GM13976 (cell line): ENCODE results near the gene DLST.

Experiments
- DNase-seq: peaks from one replicate; pipeline ENCODE4 v3.0.0; 2012; ENCODE audit warnings: low spot score
- in situ Hi-C: fragments of 300-500 bp; cut with MboI; formaldehyde crosslinking; loops from one replicate; pipeline ENCODE4 v1.12.0; 2022; ENCODE audit warnings: low sequenced_read_pairs, mixed read lengths, inconsistent platforms; ENCODE audit not compliant: unreplicated experiment
- TF ChIP-seq, protein P1 (sequence below): IDR thresholded peaks from 2 replicates; pipeline ENCODE4 v1.5.1; 2012; ENCODE audit warnings: borderline replicate concordance, mild to moderate bottlenecking; ENCODE audit not compliant: insufficient read depth; ENCODE audit errors: extremely low read depth, missing control alignments, control extremely low read depth

DLST gene

DNA sequence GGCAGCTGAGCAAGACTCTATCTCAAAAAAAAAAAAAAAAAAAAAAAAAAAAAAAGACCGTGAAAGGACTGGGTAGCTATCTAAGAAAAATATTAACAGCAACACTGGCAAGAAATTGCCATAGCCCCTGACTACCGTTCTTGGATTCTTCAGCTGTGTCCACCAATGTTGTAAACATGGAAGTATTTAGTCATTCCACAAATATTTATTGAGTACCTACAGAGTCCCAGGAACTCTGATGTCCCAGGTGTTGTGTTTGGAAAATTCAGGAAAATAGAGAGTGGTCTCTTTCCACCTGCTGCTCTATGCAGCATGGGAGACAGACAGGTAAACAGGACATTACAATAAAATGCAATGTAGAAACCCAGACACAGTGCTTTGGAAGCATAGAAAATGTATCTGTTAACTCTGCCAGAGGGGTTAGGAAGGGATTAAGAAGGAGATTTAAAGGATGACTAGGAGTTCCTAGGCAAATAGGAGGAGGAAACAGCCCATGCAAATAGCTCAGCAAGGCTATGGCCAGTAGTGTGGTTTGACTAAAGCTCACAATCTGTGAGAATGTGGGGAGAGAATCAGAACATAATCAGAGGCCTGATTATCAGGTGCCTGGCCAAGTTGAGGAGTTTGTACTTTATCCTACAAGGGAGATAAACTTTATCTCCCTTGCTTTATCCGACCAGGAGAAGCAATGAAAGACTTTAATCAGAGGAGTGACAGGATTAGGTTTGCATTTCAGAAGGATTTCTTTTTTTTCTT lies 2.1 kb upstream of the DLST start:
- TF ChIP-seq, protein P1, sequence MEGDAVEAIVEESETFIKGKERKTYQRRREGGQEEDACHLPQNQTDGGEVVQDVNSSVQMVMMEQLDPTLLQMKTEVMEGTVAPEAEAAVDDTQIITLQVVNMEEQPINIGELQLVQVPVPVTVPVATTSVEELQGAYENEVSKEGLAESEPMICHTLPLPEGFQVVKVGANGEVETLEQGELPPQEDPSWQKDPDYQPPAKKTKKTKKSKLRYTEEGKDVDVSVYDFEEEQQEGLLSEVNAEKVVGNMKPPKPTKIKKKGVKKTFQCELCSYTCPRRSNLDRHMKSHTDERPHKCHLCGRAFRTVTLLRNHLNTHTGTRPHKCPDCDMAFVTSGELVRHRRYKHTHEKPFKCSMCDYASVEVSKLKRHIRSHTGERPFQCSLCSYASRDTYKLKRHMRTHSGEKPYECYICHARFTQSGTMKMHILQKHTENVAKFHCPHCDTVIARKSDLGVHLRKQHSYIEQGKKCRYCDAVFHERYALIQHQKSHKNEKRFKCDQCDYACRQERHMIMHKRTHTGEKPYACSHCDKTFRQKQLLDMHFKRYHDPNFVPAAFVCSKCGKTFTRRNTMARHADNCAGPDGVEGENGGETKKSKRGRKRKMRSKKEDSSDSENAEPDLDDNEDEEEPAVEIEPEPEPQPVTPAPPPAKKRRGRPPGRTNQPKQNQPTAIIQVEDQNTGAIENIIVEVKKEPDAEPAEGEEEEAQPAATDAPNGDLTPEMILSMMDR, result no peak
- DNase-seq, result no peak
- in situ Hi-C loops, result no loop called here

DNA sequence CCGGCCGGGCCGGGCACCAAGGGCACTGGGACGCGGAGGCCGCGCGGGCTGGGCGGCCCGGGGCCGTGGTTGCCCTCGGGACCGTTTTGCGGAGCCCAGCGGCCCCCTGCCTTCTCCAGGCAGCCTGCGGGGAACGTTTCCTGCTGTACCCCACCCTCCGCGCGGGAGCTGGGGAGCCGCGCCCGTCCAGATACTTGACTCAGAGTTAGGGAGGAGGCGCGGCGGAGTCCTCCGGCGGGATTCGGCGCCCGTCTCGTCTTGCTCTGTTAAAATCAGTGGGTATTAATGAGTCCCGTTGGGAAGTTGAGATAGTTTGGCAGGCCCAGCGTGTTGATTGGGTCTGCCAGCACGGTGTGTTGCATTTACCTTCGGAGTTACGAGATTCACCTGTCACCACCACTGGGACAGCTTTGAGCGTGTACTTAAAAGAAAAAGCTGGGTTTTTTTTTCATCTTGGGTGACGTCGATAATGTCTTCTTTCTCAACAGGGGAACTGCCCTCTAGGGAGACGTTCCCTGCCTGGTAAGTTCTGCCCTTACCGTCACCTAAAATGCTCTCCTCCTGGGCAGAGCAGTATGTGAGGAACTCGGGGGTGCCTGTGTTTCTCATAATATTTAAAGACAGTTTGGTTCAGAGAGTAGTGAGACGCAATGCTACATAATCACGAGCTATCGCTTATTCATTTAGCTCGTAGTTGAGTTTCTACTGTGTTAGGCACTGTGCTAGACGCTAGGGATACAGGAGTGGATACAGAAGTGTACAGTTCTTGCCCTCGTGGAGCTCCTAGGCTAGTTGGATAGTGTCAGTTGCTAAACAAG lies 596 bp downstream of the DLST start:
- DNase-seq, result peak; percentile 46
- in situ Hi-C loops, result no loop called here
- TF ChIP-seq, protein P1, result no peak

DNA sequence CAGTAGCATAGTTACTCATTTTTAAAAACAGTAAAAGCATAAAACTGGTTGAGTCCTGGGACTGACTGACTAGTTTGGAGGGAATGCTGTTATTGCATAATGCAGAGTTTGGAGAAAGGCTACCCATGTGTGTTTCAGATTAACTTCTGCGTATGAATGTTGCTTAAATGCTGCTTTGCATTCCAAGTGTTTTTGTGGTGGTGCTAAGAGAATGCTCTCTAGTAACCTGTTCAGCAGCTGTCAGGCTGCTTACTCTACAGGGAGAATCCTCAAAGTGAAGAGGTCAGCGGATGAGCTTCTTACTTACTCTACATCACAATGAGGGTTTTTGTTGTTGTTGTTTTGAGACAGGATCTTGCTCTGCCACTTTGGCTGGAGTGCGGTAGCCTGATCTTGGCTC lies 4.3 kb downstream of the DLST start:
- TF ChIP-seq, protein P1, result no peak
- no peak for DNase-seq
- in situ Hi-C loops, result no loop called here

DNA sequence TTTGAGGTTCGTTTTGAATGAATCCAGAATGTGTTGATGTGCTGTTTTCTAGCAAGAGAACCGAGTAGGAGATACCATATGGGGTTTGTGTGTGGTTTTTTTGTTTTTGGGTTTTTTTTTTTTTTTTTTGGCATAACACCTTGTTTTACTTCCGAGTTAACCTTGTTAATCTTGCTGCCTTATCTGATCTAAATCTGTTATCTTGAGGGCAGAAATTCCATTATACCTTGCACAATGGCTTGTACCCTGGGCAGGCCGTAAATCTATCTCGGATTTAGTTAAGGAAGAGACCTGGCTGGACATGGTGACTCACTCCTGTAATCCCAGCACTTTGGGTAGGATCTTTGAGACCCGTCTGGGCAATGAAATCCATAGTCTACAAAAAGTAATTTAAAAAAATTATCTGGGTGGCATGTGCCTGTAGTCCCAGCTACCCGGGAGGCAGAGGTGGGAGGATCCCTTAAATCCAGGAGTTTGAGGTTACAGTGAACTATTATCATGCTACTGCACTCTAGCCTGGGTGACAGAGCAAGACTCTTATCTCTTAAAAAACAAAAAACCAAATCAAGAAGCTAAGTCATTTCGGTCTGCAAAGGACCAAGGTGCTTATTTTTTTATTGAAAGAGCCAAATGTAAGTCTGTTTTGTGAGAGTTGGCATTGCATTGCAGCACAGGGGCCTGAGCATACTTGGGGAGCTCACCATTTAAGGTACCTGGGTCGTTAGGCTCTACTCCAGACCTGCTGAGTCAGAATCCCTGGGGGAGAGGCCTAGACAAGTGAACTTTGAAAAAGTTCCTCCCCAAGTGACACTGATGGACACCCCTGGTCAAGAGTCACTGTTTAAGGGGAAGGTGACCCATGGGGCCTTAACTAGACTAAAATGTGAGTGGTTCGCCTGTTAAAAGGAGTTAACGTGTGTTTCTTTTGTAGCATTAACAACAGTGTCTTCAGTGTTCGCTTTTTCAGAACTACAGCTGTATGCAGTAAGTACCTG lies 6.7 kb downstream of the DLST start:
- in situ Hi-C loops, result no loop called here
- TF ChIP-seq, protein P1, result no peak
- no peak for DNase-seq

DNA sequence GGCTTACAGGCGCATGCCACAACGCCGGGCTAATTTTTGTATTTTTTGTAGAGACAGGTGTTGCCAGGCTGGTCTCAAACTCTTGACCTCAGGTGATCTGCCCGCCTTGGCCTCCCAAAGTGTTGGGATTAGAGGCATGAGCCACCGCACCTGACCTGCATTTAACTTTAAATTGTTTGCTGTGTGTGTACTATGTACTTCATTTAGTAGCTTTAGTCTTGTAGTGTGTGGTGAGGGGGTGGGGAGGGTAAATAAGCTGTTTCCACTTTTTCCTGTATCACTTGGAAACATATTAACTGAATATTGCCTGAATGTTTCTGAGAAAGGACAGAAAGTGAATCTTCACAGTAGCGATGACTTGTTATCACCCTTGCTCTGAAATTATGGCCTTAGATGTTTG lies 8.5 kb downstream of the DLST start:
- in situ Hi-C loops, result no loop called here
- TF ChIP-seq, protein P1, result no peak
- DNase-seq, result no peak

DNA sequence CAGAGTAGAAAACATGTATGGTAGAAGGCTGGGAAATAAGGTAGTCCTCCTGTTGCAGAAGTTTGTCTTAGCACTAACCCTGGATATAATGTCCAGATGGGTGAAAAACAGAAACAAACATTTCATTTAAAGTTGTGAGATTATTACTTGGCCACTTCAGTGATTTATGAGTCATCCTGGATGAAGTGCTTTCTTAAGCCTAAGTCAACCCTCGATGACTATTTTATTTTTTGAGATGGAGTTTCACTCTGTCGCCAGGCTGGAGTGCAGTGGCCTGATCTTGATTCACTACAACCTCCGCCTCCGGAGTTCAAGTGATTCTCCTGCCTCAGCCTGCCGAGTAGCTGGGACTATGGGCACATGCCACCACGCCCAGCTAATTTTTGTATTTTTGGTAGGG lies 10.2 kb downstream of the DLST start:
- DNase-seq, result no peak
- in situ Hi-C loops, result no loop called here
- TF ChIP-seq, protein P1, result no peak
